Neuron (in vitro differentiated cells): ENCODE measurements around the gene STAT5B.
A peak's percentile ranks its signal among the peaks of the same experiment; 100 is the strongest.

Source experiments
- H2AFZ ChIP-seq: one replicate; pipeline ENCODE4 v1.6.1; 2013; ENCODE audit warnings: low read depth, mild to moderate bottlenecking, inconsistent platforms, low read length, moderate library complexity
- H3K27me3 ChIP-seq: one replicate; pipeline ENCODE4 v1.6.1; 2013; ENCODE audit warnings: low read length; ENCODE audit not compliant: insufficient read depth
- H3K36me3 ChIP-seq: one replicate; pipeline ENCODE4 v1.6.1; 2013; ENCODE audit warnings: low read length; ENCODE audit not compliant: insufficient read depth
- H3K4me1 ChIP-seq: one replicate; pipeline ENCODE4 v1.6.1; 2013; ENCODE audit warnings: low read length; ENCODE audit not compliant: insufficient read depth
- H3K4me3 ChIP-seq: 2 replicates; pipeline ENCODE4 v1.5.1; 2013; ENCODE audit warnings: mild to moderate bottlenecking, low read length, moderate library complexity
- H3K9me3 ChIP-seq: one replicate; pipeline ENCODE4 v1.6.1; 2013; ENCODE audit warnings: low read length

STAT5B gene

DNA sequence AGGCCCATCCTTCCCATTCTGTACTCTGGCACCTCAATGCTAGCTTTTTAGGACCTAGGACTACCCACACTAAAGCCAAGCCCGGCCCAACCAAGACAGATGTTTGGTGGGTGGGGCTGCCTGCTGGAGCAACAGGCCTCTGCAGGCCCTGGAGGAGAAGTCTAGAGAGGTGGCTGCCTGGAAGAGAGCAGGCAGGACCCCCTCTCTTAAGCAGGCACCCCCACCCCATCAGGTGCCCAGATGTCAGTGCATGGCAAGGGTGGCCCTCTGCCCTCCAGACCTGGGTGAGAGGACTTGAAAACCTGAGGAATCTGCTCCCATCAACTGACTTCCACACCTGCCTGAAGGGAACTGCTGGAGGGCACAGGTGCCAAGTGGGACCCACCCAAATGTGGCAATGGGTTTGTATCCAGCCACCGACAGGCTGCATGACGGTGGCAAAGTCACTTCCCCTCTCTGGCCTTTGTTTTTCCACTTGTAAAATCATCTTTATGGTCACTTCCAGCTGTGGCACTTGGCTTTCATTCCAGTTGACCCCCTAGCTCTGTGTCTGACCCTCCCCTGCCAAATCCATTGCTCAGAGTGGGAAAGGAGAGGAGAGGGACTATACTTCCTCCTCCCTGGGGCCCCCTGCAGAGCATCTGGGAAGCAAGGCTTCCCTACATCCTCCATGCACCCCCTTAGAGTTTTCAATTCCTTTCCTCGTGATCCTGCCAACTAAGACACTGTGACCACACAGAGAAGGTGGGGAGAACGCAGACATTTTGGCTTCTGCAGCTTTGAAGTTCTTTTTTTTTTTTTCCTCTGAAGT, 10.4 kb upstream of the STAT5B start:
- no peak overlapping the region for H3K4me3 ChIP-seq
- H3K4me1 ChIP-seq, result peaks cover 13% of the 10 kb centered on the region
- H3K36me3 ChIP-seq, result no peaks in the 10 kb centered on the region
- H3K9me3 ChIP-seq, result peaks cover 4% of the 10 kb centered on the region
- peaks cover 22% of the 10 kb centered on the region for H3K27me3 ChIP-seq
- H2AFZ ChIP-seq, result no peak overlapping the region

DNA sequence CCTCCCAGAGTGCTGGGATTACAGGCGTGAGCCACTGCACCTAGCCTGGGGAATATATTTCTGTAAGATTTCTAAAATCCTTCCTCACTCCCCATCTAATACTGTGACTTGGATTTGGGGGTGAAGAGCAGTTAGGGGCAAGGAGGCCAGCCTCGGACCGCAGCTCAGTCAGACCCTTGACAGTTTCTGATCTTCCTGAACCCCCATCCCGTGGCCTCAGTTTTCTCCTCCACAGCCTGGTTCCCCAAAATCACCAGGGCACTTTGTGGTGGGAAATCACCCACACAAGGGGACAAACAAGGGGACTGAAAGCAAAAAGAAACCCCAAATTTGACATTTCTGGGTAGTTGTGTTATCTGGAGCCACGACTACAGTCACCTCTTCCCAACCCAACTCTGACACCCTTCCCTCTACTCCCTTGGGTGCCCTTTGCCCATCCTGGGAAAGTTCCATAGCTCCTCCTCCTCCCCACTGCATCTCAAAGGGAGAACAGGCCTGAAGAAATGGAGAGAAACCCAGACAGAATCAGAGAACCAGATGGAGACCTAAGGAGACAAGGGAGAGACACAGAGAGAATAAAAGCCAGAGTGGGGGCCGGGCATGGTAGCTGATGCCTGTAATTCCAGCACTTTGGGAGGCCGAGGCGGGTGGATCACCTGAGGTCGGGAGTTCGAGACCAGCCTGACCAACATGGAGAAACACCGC, 9.3 kb upstream of the STAT5B start:
- Histone ChIP-seq H2AFZ (no peak overlapping the region), H3K27me3 (peaks cover 22% of the 10 kb centered on the region), H3K4me1 (peaks cover 16% of the 10 kb centered on the region), H3K36me3 (no peaks in the 10 kb centered on the region), H3K4me3 (no peak overlapping the region), H3K9me3 (peaks cover 4% of the 10 kb centered on the region)

DNA sequence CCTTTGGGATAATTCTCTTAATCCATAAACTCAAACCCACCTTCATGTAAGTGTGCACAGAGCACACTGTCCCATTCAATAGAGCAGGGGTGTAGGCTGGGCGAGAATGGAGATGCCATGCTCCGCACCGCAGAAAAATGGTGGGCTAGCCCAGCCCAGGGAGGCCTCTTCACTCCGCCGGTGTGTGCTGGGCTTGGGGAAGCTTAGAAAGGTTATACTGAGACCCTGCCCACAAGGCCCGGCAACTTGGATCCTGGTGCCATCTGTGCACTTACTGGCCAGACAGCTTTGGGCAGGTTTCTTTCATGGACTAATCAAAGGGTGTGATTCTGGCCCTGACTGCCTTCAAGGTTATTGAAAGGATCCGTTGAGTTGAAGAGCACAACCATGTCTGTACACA, 8.4 kb upstream of the STAT5B start:
- no peaks in the 10 kb centered on the region for H3K36me3 ChIP-seq
- peaks cover 4% of the 10 kb centered on the region for H3K9me3 ChIP-seq
- H3K4me3 ChIP-seq, result no peak overlapping the region
- H2AFZ ChIP-seq, result no peak overlapping the region
- H3K4me1 ChIP-seq, result peaks cover 16% of the 10 kb centered on the region
- H3K27me3 ChIP-seq, result peaks cover 21% of the 10 kb centered on the region

DNA sequence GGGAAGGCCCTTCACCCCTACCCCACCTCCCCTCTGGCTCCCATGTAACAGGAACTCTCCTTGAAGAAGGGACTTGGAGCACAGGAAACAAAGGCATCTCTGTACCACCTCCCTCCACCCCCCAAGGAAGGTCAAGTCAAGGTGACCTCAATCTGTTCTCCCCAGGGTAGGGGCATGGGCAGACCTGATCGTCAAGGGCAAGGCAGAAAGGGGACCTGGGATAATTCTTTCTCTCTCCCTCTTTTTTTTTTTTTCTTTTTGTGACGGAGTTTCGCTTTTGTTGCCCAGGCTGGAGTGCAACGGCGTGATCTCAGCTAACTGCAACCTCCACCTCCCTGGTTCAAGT, 7.8 kb upstream of the STAT5B start:
- Histone ChIP-seq H2AFZ (no peak overlapping the region), H3K27me3 (peaks cover 16% of the 10 kb centered on the region), H3K4me1 (peaks cover 16% of the 10 kb centered on the region), H3K36me3 (no peaks in the 10 kb centered on the region), H3K9me3 (no peaks in the 10 kb centered on the region), H3K4me3 (no peak overlapping the region)

DNA sequence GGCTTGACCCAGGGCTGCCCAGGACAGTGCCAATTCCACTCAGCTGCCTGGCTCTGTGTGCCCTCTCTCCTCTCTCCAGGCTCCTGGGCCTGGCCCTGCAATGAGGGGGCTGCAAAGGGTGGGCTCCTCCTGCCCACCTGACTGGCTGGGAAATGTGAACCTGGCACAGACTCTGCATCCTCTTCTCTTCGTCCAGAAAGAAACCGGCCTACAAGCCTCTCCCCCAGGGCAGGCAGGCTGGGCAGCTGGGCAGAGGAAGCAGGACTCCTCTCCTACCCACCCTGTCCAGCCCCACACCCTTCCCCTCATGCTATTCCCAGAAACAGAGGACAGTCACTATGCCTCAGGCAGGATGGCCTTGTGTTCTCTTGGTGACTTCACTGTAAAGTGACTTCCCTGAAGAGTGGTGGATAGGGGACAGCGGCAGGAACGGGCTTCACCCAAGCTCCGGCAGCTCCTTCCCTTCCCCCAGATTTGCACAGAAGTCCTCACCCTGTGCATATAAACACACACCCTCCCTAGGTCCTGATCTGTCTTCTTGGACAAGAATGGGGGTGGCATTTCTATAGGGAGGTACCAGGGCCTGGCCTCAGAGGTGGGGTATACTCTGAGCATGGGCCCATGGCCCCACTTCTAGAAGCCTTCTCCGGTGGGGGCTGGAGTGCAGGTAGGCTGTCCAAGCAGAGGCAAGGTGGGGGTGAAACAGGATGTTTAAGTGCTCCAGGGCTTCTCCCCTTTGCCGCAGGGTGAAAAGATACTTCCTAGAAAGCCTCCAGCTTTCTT, 7.2 kb upstream of the STAT5B start:
- H3K9me3 ChIP-seq, result no peaks in the 10 kb centered on the region
- H3K36me3 ChIP-seq, result no peaks in the 10 kb centered on the region
- H3K27me3 ChIP-seq, result peaks cover 10% of the 10 kb centered on the region
- H3K4me1 ChIP-seq, result peaks cover 16% of the 10 kb centered on the region
- no peak overlapping the region for H2AFZ ChIP-seq
- H3K4me3 ChIP-seq, result no peak overlapping the region

DNA sequence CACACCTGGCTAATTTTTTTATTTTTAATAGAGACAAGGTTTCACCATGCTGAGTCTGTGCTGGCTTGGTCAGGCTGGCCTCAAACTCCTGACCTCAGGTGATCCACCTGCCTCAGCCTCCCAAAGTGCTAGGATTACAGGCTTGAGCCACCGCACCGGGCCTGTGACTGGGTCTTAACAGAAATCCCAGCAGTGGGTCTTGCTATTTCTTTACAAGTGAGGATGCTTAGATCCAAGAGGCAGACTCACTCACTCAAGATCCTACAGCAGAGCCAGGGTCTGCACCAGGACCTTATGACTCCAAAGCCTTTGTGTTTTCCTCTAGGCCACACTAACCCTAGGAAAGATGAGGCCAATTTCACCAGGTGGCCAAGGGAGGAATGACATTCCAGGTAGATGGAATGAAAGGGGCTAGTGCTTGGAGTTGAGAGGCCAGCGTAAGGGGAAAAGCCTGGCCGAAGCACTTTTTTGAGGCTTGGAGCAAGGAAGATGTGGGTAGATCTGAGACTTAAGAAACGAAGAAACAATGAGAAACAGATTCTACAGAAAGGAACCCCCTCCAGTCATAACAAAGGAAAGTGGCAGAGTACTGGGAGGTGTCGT, 6.4 kb upstream of the STAT5B start:
- no peak overlapping the region for H3K4me3 ChIP-seq
- H2AFZ ChIP-seq, result no peak overlapping the region
- peaks cover 6% of the 10 kb centered on the region for H3K27me3 ChIP-seq
- H3K36me3 ChIP-seq, result no peaks in the 10 kb centered on the region
- H3K9me3 ChIP-seq, result no peaks in the 10 kb centered on the region
- peaks cover 16% of the 10 kb centered on the region for H3K4me1 ChIP-seq

DNA sequence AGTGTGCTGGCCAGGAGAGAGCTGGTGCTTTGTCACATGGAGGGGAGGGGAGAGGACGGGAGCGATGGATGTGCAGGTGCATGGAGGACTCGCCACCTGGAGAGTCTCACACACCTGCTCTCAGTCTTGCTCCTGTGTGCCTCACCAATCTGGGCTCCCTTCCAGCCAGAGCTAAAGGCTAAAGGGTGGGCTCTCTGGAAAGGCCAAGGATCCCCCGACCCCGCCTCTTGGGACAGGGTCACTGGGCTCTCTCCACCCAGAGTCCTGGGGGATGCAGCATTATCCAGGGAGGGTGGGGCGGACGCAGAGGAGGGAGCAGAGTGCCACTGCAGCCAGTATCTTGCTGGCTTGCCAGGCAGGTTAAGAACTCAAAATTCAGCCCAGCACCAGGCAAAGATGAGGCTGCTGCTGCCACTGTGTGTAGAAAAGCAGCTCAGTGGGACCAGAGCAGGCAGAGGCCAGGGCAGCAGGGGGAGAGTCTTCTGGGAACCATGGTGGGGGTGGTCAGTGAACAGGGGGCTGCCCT, 5.4 kb upstream of the STAT5B start:
- no peaks in the 10 kb centered on the region for H3K36me3 ChIP-seq
- no peak overlapping the region for H2AFZ ChIP-seq
- H3K27me3 ChIP-seq, result no peaks in the 10 kb centered on the region
- H3K4me1 ChIP-seq, result peaks cover 21% of the 10 kb centered on the region
- H3K4me3 ChIP-seq, result no peak overlapping the region
- H3K9me3 ChIP-seq, result no peaks in the 10 kb centered on the region

DNA sequence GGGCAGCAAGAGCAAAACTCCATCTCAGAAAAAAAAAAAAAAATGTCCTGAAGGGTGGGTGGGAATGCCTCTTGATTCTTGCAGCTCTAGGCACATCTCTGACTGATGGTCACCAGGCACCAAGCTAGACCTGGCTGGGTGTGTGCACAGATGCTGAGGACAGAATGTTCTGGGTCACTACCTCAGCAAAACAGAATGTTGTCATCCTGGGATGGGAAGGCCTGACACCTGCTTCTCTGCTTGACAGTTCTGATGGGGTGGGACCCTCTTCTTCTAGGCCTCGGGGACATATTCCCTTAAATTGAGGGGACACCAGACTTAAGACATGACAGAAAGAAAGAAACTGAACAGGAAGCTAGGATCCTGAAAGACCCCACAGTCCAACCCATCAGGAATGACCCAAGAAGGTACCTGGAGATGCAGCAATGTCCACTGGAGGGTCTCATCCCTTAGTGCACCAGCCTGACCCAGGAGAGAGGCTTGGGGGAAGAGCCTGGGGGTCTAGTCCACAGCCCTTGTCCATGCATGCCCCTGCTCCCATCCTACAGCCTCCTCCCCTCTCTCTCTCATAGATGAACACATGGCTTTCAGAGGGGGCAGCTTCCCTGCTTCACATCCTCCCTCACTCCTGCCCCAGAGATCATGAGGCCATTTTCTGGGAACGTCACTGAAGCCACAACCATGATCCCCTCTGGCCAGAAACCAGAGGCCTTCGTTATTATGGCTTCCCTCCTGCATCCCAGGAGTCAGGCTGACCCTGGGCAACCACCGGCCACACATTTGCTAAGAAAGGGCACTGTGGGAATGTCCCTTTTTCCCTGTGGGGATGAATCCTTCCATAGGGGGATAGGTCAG, 3.8 kb upstream of the STAT5B start:
- Histone ChIP-seq H3K9me3 (no peaks in the 10 kb centered on the region), H2AFZ (no peak overlapping the region), H3K4me3 (no peak overlapping the region)

DNA sequence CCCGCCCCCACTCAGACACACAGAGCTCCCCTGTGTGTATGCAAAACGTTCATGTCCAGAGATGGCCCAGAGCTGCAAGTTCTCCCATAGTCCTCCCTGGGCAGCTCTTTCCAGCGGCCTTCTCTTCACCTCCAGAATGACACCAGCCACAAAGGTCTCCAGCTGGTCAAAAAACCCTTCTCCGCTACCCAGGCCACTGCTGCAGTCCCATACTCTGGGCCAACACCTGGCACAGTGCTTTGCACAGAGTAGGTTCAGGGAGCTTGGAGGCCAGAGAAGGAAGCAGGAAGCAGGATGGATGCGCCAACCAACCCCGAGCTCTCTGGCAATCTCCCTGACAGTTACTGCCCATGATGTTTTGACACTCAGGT, 1.1 kb upstream of the STAT5B start:
- Histone ChIP-seq H2AFZ (peak overlapping the region; percentile 95), H3K4me1 (peaks cover 38% of the 10 kb centered on the region), H3K27me3 (no peaks in the 10 kb centered on the region), H3K4me3 (peak overlapping the region; percentile 93), H3K9me3 (no peaks in the 10 kb centered on the region), H3K36me3 (no peaks in the 10 kb centered on the region)

More for the DNA sequence above, 3.8 kb upstream of the STAT5B start:
- peaks cover 22% of the 10 kb centered on the region for H3K4me1 ChIP-seq
- H3K36me3 ChIP-seq, result no peaks in the 10 kb centered on the region
- H3K27me3 ChIP-seq, result no peaks in the 10 kb centered on the region

DNA sequence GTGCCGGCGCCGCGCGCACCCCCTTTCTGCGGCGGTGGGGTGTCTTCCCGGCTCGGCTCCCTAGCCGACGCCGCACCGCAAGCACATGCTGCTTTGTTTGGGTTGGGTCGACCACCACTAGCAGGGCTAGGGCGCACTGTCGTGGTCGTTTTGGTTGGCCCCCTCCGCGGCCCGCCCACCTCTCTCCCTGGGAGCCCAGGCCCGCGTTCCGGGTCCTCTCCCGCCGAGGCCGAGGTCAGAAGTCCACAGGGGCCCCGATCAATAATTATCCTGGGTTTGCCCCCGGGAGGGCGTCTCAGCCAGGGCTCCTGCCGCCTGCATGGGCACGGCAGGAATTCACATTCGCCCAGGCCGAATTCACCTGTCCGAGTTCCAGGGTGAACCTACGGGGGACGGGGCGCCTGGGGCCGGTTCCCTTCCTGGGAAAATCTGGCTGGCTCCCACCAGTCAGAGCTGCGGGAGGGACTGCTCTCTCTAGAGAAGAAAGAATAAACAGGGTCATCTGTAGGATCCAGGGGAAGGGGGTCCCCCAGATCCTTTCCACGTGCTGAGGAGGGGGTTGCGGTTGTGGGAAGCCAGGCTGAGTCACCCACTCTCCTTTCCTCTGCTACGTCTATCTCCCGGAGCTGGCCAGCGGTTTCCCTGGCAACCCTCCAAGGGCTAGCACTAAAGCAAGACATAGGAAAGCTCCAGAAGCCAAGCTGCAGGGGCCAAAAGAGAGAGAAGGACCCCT, 584 bp upstream of the STAT5B start:
- H3K4me1 ChIP-seq, result peaks cover 40% of the 10 kb centered on the region
- peak overlapping the region; percentile 95 for H2AFZ ChIP-seq
- no peaks in the 10 kb centered on the region for H3K27me3 ChIP-seq
- peak overlapping the region; percentile 93 for H3K4me3 ChIP-seq
- no peaks in the 10 kb centered on the region for H3K9me3 ChIP-seq
- H3K36me3 ChIP-seq, result no peaks in the 10 kb centered on the region

DNA sequence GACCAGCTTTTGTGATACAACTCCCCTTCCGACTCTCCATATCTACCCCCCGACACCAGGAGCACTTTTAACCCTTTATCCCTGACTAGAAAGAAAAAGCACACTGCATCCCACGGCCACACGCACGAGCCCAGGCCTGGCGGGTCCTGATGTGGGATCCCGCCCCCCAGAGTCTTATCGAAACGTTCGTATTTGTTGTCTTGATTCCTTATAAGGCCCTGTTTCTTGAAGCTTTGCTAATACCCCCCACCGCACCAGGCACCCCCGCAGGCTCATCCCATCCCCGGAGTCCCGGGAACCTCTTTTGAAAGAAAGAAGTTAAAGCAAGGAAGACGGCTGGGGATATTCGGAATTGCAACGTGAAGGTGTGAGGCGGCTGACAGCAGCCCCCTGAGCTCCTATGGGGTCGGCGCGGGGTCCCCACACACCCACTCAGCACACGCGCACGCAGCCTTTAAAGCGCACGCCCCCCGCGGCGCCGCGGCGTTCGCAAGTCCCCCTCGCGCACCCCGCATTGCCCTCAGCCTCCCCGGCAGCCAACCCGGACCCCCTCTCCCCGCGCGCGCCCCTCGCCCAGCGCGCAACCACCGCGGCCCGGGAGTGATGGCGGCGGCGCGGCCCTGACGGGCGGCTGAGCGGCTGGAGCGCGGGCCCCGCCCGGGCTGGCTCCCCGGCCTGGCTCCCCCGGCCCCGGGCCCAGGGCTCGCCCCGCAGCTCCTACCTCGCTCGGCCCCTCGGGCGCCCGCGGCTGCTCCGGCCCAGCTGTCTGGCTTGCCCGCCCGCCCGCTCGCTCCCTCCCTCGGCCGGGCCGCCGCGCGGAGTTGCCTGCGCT, 448 bp downstream of the STAT5B start:
- H3K36me3 ChIP-seq, result no peaks in the 10 kb centered on the region
- peaks cover 35% of the 10 kb centered on the region for H3K4me1 ChIP-seq
- H2AFZ ChIP-seq, result peak overlapping the region; percentile 95
- H3K9me3 ChIP-seq, result no peaks in the 10 kb centered on the region
- peak overlapping the region; percentile 93 for H3K4me3 ChIP-seq
- no peaks in the 10 kb centered on the region for H3K27me3 ChIP-seq
